ENCODE results near the gene LMBR1.
"Not testable (repeated sequence)": the region's sequence is repeated elsewhere in the genome, so short reads cannot be mapped to it uniquely, and the experiment has no call there.

The LMBR1 gene

GRCh38 chr7:156903232-156903909 is 10.4 kb upstream of the LMBR1 start:
- no peak for DNase-seq

- DNase-seq, result not testable (repeated sequence)
These were observed 7.1 kb upstream of the LMBR1 start for GRCh38 chr7:156900093-156900492.

- DNase-seq, result no peak
These were observed 6.0 kb upstream of the LMBR1 start for GRCh38 chr7:156898938-156899337.

- DNase-seq, result no peak
These were observed 4.7 kb upstream of the LMBR1 start for GRCh38 chr7:156897673-156898072.

GRCh38 chr7:156896388-156897022 is 3.5 kb upstream of the LMBR1 start:
- DNase-seq, result no peak

- DNase-seq, result no peak
These were observed 2.2 kb upstream of the LMBR1 start for GRCh38 chr7:156895024-156895780.

GRCh38 chr7:156892081-156892800 is 742 bp downstream of the LMBR1 start:
- peak; percentile 52 to 64 for DNase-seq

GRCh38 chr7:156889746-156890145 is 3.2 kb downstream of the LMBR1 start:
- DNase-seq, result no peak

- DNase-seq, result no peak
These were observed 3.9 kb downstream of the LMBR1 start for GRCh38 chr7:156889089-156889488.

GRCh38 chr7:156886020-156886795 is 6.8 kb downstream of the LMBR1 start:
- DNase-seq, result no peak

GRCh38 chr7:156881679-156882078 is 11.3 kb downstream of the LMBR1 start:
- DNase-seq, result no peak

GRCh38 chr7:156875766-156876165 is 17.2 kb downstream of the LMBR1 start:
- no peak for DNase-seq

GRCh38 chr7:156868363-156868762 is 24.6 kb downstream of the LMBR1 start:
- DNase-seq, result not testable (repeated sequence)

- DNase-seq, result no peak
These were observed 27.5 kb downstream of the LMBR1 start for GRCh38 chr7:156865493-156865892.

GRCh38 chr7:156862022-156862421 is 31.0 kb downstream of the LMBR1 start:
- DNase-seq, result not testable (repeated sequence)

GRCh38 chr7:156861212-156861611 is 31.8 kb downstream of the LMBR1 start:
- no peak for DNase-seq

GRCh38 chr7:156860099-156860498 is 32.9 kb downstream of the LMBR1 start:
- DNase-seq, result not testable (repeated sequence)

GRCh38 chr7:156858523-156858922 is 34.5 kb downstream of the LMBR1 start:
- DNase-seq, result no peak

- no peak for DNase-seq
These were observed 35.2 kb downstream of the LMBR1 start for GRCh38 chr7:156857757-156858156.

- no peak for DNase-seq
These were observed 38.3 kb downstream of the LMBR1 start for GRCh38 chr7:156854654-156855053.

- DNase-seq, result no peak
These were observed 44.0 kb downstream of the LMBR1 start for GRCh38 chr7:156848979-156849378.

GRCh38 chr7:156845379-156846101 is 47.4 kb downstream of the LMBR1 start:
- no peak for DNase-seq
